RKO (cell line): Measurements from ENCODE around the gene AEBP2.
A peak's percentile ranks its signal among the peaks of the same experiment; 100 is the strongest.
"Not testable (repeated sequence)": the region's sequence is repeated elsewhere in the genome, so short reads cannot be mapped to it uniquely, and the experiment has no call there.

ENCODE experiments used
- DNase-seq: peaks from one replicate; pipeline ENCODE4 v3.0.0-alpha.2; 2016; ENCODE audit warnings: low spot score

AEBP2 gene

GRCh38 chr12:19421503-19422282 lies 17.6 kb upstream of the AEBP2 start:
- DNase-seq, result no peak

- no peak for DNase-seq
These were observed 15.9 kb upstream of the AEBP2 start for GRCh38 chr12:19423166-19423930.

- DNase-seq, result no peak
These were observed 11.0 kb upstream of the AEBP2 start for GRCh38 chr12:19428246-19428645.

- DNase-seq, result not testable (repeated sequence)
These were observed 9.8 kb upstream of the AEBP2 start for GRCh38 chr12:19429491-19429890.

GRCh38 chr12:19430988-19431387 lies 8.3 kb upstream of the AEBP2 start:
- DNase-seq, result no peak

GRCh38 chr12:19431407-19432308 lies 7.6 kb upstream of the AEBP2 start:
- no peak for DNase-seq

GRCh38 chr12:19432309-19433170 lies 6.8 kb upstream of the AEBP2 start:
- no peak for DNase-seq

GRCh38 chr12:19434538-19434937 lies 4.8 kb upstream of the AEBP2 start:
- DNase-seq, result no peak

- DNase-seq, result no peak
These were observed 3.3 kb upstream of the AEBP2 start for GRCh38 chr12:19435831-19436497.

- no peak for DNase-seq
These were observed 2.4 kb upstream of the AEBP2 start for GRCh38 chr12:19436931-19437330.

- no peak for DNase-seq
These were observed 1.3 kb upstream of the AEBP2 start for GRCh38 chr12:19437996-19438395.

- DNase-seq, result peak; percentile 64
These were observed 947 bp downstream of the AEBP2 start for GRCh38 chr12:19440019-19440858.

- DNase-seq, result peak; percentile 14
These were observed 1.6 kb downstream of the AEBP2 start for GRCh38 chr12:19440916-19441315.

GRCh38 chr12:19443585-19443984 lies 4.3 kb downstream of the AEBP2 start:
- no peak for DNase-seq

- no peak for DNase-seq
These were observed 4.8 kb downstream of the AEBP2 start for GRCh38 chr12:19444097-19444496.

- DNase-seq, result no peak
These were observed 8.1 kb downstream of the AEBP2 start for GRCh38 chr12:19447386-19447785.

- no peak for DNase-seq
These were observed 10.5 kb downstream of the AEBP2 start for GRCh38 chr12:19449814-19450213.

- DNase-seq, result no peak
These were observed 11.1 kb downstream of the AEBP2 start for GRCh38 chr12:19450362-19450761.

- no peak for DNase-seq
These were observed 11.9 kb downstream of the AEBP2 start for GRCh38 chr12:19451196-19451595.

- no peak for DNase-seq
These were observed 14.7 kb downstream of the AEBP2 start for GRCh38 chr12:19453961-19454360.
